HG03159 (cell line): ENCODE data around the gene MUC5B.
"Not testable (repeated sequence)": the region's sequence is repeated elsewhere in the genome, so short reads cannot be mapped to it uniquely, and the experiment has no call there.

ENCODE experiments used
- ATAC-seq: cut with Tn5 transposase; IDR thresholded peaks from one replicate; pipeline ENCODE4 v1.9.1; 2021; ENCODE audit warnings: mild to moderate bottlenecking, moderate library complexity; ENCODE audit not compliant: unreplicated experiment

The MUC5B gene

DNA sequence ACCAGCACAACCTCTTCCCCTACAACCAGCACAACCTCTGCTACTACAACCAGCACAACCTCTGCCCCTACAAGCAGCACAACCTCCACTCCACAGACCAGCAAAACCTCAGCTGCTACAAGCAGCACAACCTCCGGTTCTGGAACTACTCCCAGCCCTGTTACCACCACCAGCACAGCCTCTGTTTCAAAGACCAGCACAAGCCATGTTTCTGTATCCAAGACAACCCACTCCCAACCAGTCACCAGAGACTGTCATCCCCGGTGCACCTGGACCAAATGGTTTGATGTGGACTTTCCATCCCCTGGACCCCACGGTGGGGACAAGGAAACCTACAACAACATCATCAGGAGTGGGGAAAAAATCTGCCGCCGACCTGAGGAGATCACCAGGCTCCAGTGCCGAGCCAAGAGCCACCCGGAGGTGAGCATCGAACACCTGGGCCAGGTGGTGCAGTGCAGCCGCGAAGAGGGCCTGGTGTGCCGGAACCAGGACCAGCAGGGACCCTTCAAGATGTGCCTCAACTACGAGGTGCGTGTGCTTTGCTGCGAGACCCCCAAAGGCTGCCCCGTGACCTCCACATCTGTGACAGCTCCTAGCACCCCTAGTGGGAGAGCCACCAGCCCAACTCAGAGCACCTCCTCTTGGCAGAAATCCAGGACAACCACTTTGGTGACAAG, 34.3 kb upstream of the MUC5B start:
- not testable (repeated sequence) for ATAC-seq

DNA sequence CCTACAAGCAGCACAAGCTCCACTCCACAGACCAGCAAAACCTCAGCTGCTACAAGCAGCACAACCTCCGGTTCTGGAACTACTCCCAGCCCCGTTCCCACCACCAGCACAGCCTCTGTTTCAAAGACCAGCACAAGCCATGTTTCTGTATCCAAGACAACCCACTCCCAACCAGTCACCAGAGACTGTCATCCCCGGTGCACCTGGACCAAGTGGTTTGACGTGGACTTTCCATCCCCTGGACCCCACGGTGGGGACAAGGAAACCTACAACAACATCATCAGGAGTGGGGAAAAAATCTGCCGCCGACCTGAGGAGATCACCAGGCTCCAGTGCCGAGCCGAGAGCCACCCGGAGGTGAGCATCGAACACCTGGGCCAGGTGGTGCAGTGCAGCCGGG, 33.0 kb upstream of the MUC5B start:
- not testable (repeated sequence) for ATAC-seq

DNA sequence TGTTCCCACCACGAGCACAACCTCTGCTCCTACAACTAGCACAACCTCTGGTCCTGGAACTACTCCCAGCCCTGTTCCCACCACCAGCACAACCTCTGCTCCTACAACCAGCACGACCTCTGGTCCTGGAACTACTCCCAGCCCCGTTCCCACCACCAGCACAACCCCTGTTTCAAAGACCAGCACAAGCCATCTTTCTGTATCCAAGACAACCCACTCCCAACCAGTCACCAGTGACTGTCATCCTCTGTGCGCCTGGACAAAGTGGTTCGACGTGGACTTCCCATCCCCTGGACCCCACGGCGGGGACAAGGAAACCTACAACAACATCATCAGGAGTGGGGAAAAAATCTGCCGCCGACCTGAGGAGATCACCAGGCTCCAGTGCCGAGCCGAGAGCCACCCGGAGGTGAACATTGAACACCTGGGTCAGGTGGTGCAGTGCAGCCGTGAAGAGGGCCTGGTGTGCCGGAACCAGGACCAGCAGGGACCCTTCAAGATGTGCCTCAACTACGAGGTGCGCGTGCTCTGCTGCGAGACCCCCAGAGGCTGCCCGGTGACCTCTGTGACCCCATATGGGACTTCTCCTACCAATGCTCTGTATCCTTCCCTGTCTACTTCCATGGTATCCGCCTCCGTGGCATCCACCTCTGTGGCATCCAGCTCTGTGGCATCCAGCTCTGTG, 30.9 kb upstream of the MUC5B start:
- not testable (repeated sequence) for ATAC-seq

DNA sequence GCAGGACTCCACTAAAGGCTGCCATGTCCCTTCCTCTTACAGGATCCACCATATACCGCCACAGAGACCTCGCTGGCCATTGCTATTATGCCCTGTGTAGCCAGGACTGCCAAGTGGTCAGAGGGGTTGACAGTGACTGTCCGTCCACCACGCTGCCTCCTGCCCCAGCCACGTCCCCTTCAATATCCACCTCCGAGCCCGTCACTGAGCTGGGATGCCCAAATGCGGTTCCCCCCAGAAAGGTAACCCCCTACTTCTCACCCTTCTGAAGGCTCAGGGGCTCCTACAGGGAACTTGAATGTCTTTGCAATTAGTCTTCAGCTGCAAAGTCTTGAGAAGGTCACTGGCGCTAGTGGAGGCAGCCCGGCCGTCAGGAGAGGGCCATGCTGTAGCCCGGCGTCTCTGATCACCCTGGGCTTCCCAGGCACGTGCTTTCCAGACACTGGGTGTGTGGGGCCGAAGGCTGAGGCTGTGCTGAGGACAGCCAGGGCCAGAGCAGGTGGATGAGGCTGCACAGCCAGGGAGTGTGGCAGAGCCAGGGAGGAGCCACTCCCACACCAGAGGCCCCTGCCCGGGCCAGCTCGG, 30.0 kb upstream of the MUC5B start:
- ATAC-seq, result no peak

GRCh38 chr11:1193326-1194230, 29.3 kb upstream of the MUC5B start:
- ATAC-seq, result no peak

DNA sequence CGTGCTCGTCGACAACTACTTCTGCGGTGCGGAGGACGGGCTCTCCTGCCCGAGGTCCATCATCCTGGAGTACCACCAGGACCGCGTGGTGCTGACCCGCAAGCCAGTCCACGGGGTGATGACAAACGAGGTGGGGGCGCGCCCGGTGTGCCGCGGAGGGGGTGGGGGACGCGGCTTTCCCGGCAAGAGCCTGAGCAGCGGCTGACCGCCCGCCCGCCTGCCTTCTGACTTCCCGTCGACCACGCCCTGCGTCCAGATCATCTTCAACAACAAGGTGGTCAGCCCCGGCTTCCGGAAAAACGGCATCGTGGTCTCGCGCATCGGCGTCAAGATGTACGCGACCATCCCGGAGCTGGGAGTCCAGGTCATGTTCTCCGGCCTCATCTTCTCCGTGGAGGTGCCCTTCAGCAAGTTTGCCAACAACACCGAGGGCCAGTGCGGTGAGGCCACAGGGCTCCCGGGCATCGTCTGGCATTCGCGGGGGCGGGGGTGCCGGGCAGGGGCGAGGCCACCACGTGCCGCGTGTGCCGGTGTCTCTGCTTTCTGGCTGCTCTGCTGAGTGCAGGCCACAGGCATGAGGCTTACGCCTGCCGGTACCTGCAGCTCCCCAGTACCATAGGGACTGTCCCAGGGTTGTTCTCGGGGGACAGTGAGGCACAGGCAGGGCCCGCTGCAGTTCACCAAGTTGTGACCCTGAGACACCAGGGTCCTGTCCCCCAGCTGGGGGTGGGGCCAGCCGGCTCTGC, 28.5 kb upstream of the MUC5B start:
- ATAC-seq, result no peak

DNA sequence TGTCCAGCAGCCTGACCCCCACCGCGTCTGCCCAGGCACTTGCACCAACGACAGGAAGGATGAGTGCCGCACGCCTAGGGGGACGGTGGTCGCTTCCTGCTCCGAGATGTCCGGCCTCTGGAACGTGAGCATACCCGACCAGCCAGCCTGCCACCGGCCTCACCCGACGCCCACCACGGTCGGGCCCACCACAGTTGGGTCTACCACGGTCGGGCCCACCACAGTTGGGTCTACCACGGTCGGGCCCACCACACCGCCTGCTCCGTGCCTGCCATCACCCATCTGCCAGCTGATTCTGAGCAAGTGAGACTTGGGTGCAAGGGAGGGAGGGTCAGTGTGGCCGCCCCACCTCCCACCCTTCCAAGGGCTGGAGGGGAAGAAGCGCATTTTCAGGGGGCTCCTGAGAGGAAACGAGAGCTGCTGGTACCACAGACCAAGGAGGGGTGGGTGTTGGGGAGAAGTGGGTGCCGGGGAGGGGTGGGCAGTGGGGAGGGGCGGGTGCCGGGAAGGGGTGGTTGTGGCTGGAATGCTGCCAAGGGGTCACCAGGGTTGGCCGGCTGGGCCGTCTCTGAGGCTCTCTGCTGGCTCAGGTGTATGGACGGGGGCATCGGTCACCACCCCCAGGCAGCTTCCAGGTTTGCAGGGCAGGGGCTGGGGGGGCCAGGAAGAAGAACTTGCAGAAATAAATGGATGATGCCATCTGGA, 27.7 kb upstream of the MUC5B start:
- no peak for ATAC-seq

DNA sequence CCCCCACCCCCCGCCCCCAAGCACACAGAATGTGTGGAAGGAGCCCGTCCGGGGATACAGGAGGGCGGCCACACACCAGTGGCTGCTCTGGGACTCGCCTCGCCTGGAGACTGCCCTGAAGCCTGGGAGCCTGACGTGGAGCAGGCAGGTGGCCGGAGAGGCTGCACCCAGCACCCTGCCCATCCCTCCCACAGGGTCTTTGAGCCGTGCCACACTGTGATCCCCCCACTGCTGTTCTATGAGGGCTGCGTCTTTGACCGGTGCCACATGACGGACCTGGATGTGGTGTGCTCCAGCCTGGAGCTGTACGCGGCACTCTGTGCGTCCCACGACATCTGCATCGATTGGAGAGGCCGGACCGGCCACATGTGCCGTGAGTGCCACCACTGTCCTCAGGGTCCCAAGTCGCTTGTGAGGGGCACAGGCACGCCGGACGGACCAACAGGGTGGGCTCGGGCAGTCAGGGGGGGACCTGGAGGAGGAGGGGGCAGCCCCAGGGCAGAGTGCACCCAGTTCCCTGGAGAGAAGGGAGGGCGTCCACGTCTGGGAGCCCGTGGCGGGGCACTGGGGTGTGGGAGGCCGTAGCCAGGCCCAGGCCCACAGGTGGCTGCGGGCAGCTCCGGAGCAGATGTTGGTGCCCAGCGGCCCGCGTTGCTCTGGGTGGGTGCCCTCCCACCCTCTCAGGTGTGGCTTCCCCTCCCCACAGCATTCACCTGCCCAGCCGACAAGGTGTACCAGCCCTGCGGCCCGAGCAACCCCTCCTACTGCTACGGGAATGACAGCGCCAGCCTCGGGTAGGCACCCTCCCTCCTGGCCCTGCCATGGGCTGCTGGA, 27.0 kb upstream of the MUC5B start:
- ATAC-seq, result no peak

DNA sequence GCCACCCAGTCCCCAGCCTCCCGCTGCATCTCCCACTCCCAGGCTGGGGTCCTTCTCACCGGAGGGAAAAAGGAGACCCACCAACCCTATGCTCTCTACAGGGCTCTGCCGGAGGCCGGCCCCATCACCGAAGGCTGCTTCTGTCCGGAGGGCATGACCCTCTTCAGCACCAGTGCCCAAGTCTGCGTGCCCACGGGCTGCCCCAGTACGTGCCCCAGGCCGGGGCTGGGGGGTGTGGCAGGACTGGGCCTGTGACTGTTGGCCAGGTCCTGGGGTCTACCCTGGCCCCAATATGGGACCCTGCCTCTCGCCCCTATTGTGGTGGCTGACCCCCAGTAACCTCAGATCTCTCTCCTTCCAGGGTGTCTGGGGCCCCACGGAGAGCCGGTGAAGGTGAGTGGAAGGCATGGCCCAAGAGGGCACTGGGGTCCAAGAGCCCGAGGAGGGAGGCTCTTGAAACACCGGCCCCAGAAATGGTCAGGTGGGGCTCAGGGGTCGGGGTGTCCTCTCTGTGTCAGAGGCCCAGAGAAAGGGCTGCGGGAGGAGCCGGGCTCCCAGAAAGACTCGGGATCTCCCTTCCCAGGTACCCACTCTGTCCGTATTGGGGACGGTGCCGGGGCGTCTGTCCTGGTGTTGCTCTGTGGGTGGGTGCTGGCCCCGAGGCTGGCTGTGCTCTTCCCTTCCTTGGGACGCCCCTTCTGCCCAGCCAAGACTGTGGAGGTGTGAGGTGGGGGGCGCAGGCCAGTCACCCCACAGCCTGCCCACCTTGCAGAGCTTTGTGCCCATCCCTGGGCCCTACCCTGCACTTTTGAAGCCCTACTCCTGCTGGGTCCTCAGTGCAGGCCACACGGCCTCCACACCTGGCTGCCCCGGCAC, 26.1 kb upstream of the MUC5B start:
- ATAC-seq, result no peak

DNA sequence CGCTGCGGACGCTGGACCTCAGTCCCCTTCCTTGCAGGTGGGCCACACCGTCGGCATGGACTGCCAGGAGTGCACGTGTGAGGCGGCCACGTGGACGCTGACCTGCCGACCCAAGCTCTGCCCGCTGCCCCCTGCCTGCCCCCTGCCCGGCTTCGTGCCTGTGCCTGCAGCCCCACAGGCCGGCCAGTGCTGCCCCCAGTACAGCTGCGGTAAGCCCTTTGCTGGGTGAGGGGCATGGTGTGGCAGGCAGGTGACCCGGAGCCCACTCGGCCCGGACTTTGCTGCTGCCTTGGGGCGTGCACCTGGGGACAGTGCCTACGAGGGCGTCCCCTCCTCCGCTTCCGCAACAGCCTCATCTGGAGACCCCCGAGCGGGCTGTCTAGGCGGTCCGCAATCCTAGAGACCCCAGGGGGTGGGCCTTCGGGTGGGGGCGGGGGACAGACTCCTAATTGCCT, 25.4 kb upstream of the MUC5B start:
- no peak for ATAC-seq

DNA sequence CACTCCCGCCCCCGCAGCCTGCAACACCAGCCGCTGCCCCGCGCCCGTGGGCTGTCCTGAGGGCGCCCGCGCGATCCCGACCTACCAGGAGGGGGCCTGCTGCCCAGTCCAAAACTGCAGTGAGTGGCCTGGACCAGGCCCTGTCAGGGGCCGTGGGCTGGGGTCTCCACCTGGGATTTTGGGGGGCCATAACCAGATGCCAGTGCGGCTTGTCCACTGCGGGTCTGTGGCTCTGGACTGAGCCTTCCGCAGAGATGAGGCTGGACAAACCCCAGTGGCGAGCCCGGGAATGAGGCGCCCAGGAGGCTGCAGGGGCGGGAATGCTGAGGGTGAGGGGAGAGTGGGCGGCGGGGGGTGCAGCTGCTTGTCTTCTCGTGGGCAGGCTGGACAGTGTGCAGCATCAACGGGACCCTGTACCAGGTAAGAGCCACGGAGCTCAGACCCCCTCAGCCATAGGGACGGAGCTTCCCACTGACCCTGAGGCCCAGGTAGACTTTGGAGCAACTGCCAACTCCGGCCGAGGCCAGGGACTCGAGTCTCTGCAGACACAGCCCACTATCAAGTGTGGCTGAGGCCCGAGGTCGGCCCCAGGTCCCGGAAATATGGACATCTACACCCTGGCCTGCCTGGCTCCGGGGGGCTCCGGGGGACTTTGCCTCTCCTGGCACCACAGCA, 24.8 kb upstream of the MUC5B start:
- ATAC-seq, result no peak

DNA sequence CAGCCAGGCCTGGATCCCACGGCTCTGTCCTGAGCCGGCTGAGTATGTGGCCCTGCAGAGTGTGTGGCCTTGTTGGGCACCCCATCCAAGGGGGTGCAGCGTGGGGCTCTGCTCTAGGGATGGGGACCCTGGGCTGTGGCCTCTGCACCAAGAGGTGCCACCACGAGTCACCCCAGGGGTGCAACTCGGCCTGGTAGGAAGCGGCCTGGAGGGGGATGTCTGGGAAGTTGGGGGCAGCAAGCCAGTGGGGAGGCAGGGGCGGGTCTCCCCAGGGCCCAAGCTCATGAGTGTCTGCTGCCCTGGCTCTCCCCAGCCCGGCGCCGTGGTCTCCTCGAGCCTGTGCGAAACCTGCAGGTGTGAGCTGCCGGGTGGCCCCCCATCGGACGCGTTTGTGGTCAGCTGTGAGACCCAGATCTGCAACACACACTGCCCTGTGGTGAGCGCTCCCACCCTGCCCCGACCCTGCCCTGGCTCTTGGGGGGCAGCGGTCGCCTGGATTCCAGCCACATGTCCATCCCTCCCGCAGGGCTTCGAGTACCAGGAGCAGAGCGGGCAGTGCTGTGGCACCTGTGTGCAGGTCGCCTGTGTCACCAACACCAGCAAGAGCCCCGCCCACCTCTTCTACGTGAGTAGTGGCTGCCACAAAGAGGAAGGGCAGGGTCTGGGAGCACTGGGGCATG, 24.2 kb upstream of the MUC5B start:
- ATAC-seq, result no peak

- ATAC-seq, result no peak
Measured at GRCh38 chr11:1199241-1199750, 23.6 kb upstream of the MUC5B start.

DNA sequence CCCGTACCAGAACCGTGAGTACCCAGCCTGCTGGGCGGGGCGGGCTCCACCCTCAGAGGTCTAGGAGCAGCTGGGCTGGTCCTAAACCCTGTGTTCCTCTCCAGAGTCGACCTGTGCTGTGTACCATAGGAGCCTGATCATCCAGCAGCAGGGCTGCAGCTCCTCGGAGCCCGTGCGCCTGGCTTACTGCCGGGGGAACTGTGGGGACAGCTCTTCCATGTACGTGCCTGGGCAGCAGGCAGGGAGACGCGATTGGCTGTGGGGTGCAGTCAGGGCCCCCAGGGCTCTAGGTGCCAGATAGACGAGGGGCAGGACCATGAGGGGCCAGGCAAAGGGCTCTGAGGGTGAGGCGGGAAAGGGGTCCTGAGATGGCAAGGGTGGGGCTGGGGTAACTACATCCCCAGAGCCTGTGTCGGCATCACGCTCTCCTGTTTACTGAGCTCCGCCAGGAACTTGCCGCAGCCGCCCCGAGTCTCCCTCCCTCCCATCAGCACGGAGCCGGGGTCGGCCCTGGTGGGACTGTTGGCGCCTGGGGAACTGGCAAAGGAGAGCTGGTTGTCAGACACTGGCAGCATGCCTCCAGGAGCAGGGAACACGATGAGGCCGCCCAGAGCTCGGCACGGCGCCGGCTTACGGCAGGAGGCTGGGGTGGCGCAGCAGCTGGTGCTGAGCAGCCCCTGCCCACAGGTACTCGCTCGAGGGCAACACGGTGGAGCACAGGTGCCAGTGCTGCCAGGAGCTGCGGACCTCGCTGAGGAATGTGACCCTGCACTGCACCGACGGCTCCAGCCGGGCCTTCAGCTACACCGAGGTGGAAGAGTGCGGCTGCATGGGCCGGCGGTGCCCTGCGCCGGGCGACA, 22.9 kb upstream of the MUC5B start:
- ATAC-seq, result no peak

DNA sequence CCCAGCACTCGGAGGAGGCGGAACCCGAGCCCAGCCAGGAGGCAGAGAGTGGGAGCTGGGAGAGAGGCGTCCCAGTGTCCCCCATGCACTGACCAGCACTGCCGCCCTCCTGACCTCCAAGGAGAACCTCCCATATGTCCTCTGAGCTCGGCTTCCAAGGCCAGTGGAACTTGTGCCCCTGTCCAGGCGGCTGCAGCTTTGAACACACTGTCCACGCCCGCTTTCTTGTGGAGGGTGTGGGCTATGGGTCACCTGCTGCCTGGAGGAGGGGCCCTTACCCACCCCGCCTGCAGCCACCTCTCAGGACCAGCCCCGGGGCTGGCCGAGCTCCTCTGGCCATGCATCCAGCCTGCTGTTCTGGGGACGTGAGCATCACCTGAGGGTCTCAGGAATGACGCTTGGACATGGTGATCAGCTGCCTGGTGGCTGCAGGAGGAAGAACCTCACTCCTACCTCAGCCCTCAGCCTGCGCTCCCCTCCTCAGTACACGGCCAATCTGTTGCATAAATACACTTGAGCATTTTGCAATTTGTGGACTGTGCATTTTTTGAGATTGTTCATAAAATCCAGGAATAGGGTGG, 22.2 kb upstream of the MUC5B start:
- ATAC-seq, result no peak
